Fibroblast of lung (primary cell): ENCODE results near the gene PRSS48. TPM values are rescaled to one million over a fixed set of nuclear protein-coding genes. Genes with fewer than 3 reads are reported as not detected.

ENCODE experiments used
- DNase-seq, 2 donors: peaks; one replicate each; pipeline versions ENCODE4 v3.0.0 to v3.0.0-alpha.2; 2010; ENCODE audit warnings: low read depth in 2 of 2
- H2AFZ ChIP-seq: 2 replicates; pipeline ENCODE4 v1.5.1; 2012; ENCODE audit warnings: low read length, control low read depth, inconsistent platforms
- H3K27ac ChIP-seq: 2 replicates; pipeline ENCODE4 v1.5.1; 2011; ENCODE audit warnings: low read length, control low read depth; ENCODE audit not compliant: insufficient read depth
- H3K27me3 ChIP-seq: 2 replicates; pipeline ENCODE4 v1.5.1; 2011; ENCODE audit warnings: mild to moderate bottlenecking, low read length; ENCODE audit not compliant: control insufficient read depth, insufficient read depth
- H3K36me3 ChIP-seq: 2 replicates; pipeline ENCODE4 v1.5.1; 2011; ENCODE audit warnings: low read length; ENCODE audit not compliant: control insufficient read depth, insufficient read depth
- H3K4me1 ChIP-seq: 2 replicates; pipeline ENCODE4 v1.5.1; 2011; ENCODE audit warnings: low read length; ENCODE audit not compliant: control insufficient read depth, insufficient read depth; ENCODE audit errors: extremely low read depth
- H3K4me2 ChIP-seq: 2 replicates; pipeline ENCODE4 v1.5.1; 2011; ENCODE audit warnings: low read length, control low read depth; ENCODE audit not compliant: insufficient read depth; ENCODE audit errors: extremely low read depth
- H3K4me3 ChIP-seq, 4 experiments: fragments of 200-600 bp in 1 of 4; sonication (generic) in 1 of 4; replicated peaks in 1 of 4; 2 replicates each; pipeline ENCODE4 v1.5.1; 2011 to 2016; ENCODE audit warnings: low read length in 4 of 4, low read depth in 3 of 4, mild to moderate bottlenecking in 3 of 4, control low read depth in 2 of 4, inconsistent platforms in 1 of 4, mixed read lengths in 1 of 4; ENCODE audit not compliant: insufficient read depth in 1 of 4; ENCODE audit errors: control extremely low read depth in 1 of 4
- H3K79me2 ChIP-seq: 2 replicates; pipeline ENCODE4 v1.5.1; 2012; ENCODE audit warnings: mild to moderate bottlenecking, low read length, inconsistent platforms; ENCODE audit not compliant: control insufficient read depth, insufficient read depth
- H3K9ac ChIP-seq: 2 replicates; pipeline ENCODE4 v1.5.1; 2011; ENCODE audit warnings: mild to moderate bottlenecking, low read length, control low read depth; ENCODE audit not compliant: insufficient read depth
- H3K9me3 ChIP-seq: 2 replicates; pipeline ENCODE4 v1.5.1; 2012; ENCODE audit warnings: low read depth, low read length; ENCODE audit not compliant: control insufficient read depth, insufficient read depth
- H4K20me1 ChIP-seq: 2 replicates; pipeline ENCODE4 v1.5.1; 2011; ENCODE audit warnings: low read length; ENCODE audit not compliant: control insufficient read depth, insufficient read depth; ENCODE audit errors: extremely low read depth
- EZH2 ChIP-seq: IDR thresholded peaks from 2 replicates; pipeline ENCODE4 v1.5.1; 2012; ENCODE audit warnings: low read length, control low read depth, mild to moderate bottlenecking; ENCODE audit errors: missing control alignments
- polyA plus RNA-seq, 2 donors: library from polyadenylated mRNA; depleted of rRNA in 1 of 2; stranded (reverse) in 1 of 2; unstranded in 1 of 2; fragments of >200 nt; gene quantifications; 2 replicates each; pipeline ENCODE4 v1.2.1, GENCODE V29; 2011 to 2012; ENCODE audit warnings: missing spikeins in 1 of 2
- total RNA-seq: library from RNA; depleted of rRNA; stranded (reverse); fragments of >200 nt; gene quantifications from 2 replicates; pipeline ENCODE4 v1.2.1, GENCODE V29; 2014
- TF ChIP-seq, protein P1 (sequence below), 2 donors: IDR thresholded peaks in 1 of 2; conservative IDR thresholded peaks in 1 of 2; 1 replicate in 1 of 2; 2 replicates in 1 of 2; pipeline ENCODE4 v1.5.1; 2011 to 2012; ENCODE audit warnings: low read length in 2 of 2, control low read depth in 1 of 2, inconsistent platforms in 1 of 2, low read depth in 1 of 2, mild to moderate bottlenecking in 1 of 2

Gene PRSS48
- total and polyA plus RNA-seq, 2 donors (not counting 1 experiment from before 2014, with no cell fraction given): not detected

DNA sequence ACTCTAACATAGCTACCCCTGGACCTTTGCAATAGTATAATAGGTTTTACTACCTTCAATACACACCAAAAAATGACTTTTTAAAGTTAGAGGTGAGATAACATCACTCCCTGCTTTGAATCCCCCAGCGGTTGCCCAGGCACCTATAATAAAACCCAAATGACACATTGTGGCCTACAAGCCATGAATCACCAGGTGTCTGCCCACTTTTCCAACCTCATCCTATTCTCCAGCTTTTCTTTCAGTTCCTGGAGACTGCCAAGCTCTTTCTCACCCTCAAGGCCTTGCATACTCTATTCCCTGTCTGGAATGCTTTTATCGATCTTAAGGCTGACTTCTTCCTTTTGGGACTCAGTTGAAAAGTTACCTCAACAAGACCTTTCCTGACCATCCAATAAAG is 16.4 kb upstream of the PRSS48 start:
- TF ChIP-seq, protein P1, sequence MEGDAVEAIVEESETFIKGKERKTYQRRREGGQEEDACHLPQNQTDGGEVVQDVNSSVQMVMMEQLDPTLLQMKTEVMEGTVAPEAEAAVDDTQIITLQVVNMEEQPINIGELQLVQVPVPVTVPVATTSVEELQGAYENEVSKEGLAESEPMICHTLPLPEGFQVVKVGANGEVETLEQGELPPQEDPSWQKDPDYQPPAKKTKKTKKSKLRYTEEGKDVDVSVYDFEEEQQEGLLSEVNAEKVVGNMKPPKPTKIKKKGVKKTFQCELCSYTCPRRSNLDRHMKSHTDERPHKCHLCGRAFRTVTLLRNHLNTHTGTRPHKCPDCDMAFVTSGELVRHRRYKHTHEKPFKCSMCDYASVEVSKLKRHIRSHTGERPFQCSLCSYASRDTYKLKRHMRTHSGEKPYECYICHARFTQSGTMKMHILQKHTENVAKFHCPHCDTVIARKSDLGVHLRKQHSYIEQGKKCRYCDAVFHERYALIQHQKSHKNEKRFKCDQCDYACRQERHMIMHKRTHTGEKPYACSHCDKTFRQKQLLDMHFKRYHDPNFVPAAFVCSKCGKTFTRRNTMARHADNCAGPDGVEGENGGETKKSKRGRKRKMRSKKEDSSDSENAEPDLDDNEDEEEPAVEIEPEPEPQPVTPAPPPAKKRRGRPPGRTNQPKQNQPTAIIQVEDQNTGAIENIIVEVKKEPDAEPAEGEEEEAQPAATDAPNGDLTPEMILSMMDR (conservative IDR thresholded peaks at IDR 0.05 in 1 of 2, IDR thresholded peaks at IDR 0.05 in 1 of 2; ENCODE audit: low read depth in 1 of 2, low read length in 2 of 2): no peak
- no peak for TF ChIP-seq EZH2
- H3K9me3 ChIP-seq: no peaks in the 10 kb centered on the region
- H3K27ac ChIP-seq: no peak overlapping the region
- no peak overlapping the region for H3K4me2 ChIP-seq
- H3K9ac ChIP-seq: no peak overlapping the region
- no peaks in the 10 kb centered on the region for H4K20me1 ChIP-seq
- H3K27me3 ChIP-seq: no peaks in the 10 kb centered on the region
- no peaks in the 10 kb centered on the region for H3K4me1 ChIP-seq
- H3K79me2 ChIP-seq: no peaks in the 10 kb centered on the region
- H3K4me3 ChIP-seq: no peak overlapping the region
- H3K36me3 ChIP-seq: no peaks in the 10 kb centered on the region
- peak in 1 of 2 donors; percentile 69 for DNase-seq
- no peak overlapping the region for H2AFZ ChIP-seq

DNA sequence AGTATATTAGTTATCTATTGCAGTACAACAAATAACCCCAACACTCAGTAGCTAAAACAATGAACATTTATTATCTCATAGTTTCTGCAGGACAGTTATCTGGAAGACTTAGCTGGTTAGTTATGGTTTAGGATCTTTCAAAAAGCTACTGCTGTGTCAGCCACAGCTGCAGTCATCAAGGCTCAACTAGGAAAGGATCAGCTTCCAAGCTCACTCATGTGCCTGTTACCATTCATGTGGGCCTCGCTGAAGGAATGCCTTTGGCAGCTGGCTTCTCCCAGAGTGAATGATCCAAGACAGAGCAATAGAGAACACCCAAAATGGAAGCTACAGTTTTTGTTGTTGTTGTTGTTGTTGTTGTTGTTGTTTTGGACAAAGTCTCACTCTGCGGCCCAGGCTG is 13.5 kb upstream of the PRSS48 start:
- peak in 1 of 2 donors; percentile 2 for DNase-seq
- Histone ChIP-seq H3K4me1 (no peaks in the 10 kb centered on the region), H3K9me3 (no peaks in the 10 kb centered on the region), H3K4me3 (no peak overlapping the region), H3K36me3 (no peaks in the 10 kb centered on the region), H3K4me2 (no peak overlapping the region), H3K9ac (no peak overlapping the region), H3K27ac (no peak overlapping the region), H4K20me1 (no peaks in the 10 kb centered on the region), H3K79me2 (no peaks in the 10 kb centered on the region), H2AFZ (no peak overlapping the region), H3K27me3 (no peaks in the 10 kb centered on the region)
- TF ChIP-seq EZH2: no peak
- TF ChIP-seq, protein P1 (conservative IDR thresholded peaks at IDR 0.05 in 1 of 2, IDR thresholded peaks at IDR 0.05 in 1 of 2; ENCODE audit: low read depth in 1 of 2, low read length in 2 of 2): no peak

DNA sequence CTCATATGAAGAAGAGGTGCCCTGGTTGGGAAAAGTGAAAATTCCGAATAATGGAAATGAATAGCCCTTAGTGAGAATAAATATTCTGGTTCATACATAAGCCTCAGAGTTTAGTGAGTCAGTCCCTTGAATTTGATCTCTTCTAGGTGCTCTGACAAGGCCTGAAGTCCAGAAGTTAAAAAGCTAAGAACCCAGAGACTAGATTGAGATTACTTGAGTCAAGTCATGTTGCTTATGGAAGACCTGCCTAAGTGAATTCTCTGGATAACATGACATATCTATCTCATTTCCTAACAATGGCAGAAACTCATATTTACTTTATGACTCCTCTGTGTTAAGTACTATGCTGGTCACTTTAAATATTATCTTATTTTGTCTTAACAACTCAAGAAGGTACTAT is 10.5 kb upstream of the PRSS48 start:
- H3K9ac ChIP-seq: no peak overlapping the region
- TF ChIP-seq, protein P1 (conservative IDR thresholded peaks at IDR 0.05 in 1 of 2, IDR thresholded peaks at IDR 0.05 in 1 of 2; ENCODE audit: low read depth in 1 of 2, low read length in 2 of 2): no peak
- no peak for TF ChIP-seq EZH2
- no peak overlapping the region for H3K4me2 ChIP-seq
- no peaks in the 10 kb centered on the region for H3K36me3 ChIP-seq
- H3K4me1 ChIP-seq: no peaks in the 10 kb centered on the region
- H3K9me3 ChIP-seq: no peaks in the 10 kb centered on the region
- no peaks in the 10 kb centered on the region for H4K20me1 ChIP-seq
- H3K27me3 ChIP-seq: no peaks in the 10 kb centered on the region
- H3K27ac ChIP-seq: no peak overlapping the region
- H2AFZ ChIP-seq: no peak overlapping the region
- peak in 1 of 2 donors; percentile 59 for DNase-seq
- H3K79me2 ChIP-seq: no peaks in the 10 kb centered on the region
- no peak overlapping the region for H3K4me3 ChIP-seq
